ENCODE measurements around the gene PPP6R3. TPM values are rescaled to one million over a fixed set of nuclear protein-coding genes. Genes with fewer than 3 reads are reported as not detected.

The PPP6R3 gene
- total RNA-seq, 1 experiment from 2014 or later = 171 TPM

DNA sequence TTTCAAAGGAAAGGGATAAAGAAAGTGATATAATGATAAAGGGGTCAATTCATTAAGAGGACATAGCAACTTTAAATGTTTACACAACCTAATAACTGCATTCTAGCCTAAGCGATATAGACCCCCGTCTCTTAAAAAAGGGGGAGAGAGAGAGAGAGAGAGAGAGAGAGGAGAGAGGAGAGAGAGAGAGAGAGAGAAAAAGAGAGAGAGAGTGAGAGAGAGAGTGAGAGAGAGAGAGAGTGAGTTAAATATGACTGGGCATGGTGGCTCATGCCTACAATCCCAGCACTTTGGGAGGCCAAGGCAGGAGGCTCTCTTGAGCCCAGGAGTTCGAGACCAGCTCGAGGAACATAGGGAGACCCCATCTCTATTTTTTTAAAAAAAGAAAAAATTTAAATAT lies 133.6 kb downstream of the PPP6R3 start:
- ChIA-PET CTCF (no interaction called here), POLR2A (ENCODE audit: unreplicated experiment) (no interaction called here)
- H3K27ac ChIP-seq (ENCODE audit: low read length) = no peak overlapping the region
- intact Hi-C loops (cut with micrococcal nuclease) = no loop called here
- no peaks in the 10 kb centered on the region for H3K27me3 ChIP-seq (ENCODE audit: low read length)
- no peaks in the 10 kb centered on the region for H4K20me1 ChIP-seq (ENCODE audit: low read length)
- H3K9me2 ChIP-seq (replicated peaks; ENCODE audit: low read length) = no peaks in the 10 kb centered on the region
- no peak overlapping the region for H2AFZ ChIP-seq (ENCODE audit: low read length)
- TF ChIP-seq, protein P1, sequence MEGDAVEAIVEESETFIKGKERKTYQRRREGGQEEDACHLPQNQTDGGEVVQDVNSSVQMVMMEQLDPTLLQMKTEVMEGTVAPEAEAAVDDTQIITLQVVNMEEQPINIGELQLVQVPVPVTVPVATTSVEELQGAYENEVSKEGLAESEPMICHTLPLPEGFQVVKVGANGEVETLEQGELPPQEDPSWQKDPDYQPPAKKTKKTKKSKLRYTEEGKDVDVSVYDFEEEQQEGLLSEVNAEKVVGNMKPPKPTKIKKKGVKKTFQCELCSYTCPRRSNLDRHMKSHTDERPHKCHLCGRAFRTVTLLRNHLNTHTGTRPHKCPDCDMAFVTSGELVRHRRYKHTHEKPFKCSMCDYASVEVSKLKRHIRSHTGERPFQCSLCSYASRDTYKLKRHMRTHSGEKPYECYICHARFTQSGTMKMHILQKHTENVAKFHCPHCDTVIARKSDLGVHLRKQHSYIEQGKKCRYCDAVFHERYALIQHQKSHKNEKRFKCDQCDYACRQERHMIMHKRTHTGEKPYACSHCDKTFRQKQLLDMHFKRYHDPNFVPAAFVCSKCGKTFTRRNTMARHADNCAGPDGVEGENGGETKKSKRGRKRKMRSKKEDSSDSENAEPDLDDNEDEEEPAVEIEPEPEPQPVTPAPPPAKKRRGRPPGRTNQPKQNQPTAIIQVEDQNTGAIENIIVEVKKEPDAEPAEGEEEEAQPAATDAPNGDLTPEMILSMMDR (conservative IDR thresholded peaks at IDR 0.05; ENCODE audit: low read depth, low read length) = no peak
- no peak for TF ChIP-seq EZH2phosphoT487 (IDR thresholded peaks at IDR 0.05; ENCODE audit: borderline replicate concordance, low read length)
- no peak for TF ChIP-seq EZH2 (IDR thresholded peaks at IDR 0.05; ENCODE audit: low read length, unreplicated experiment)
- no peak for ATAC-seq
- H3K79me2 ChIP-seq (ENCODE audit: low read length) = no peaks in the 10 kb centered on the region
- DNase-seq = no peak
- no peaks in the 10 kb centered on the region for H3K9me3 ChIP-seq (ENCODE audit: low read length)
- no TSS peak for BruUV-seq (replicated peaks)
- no peaks in the 10 kb centered on the region for H3K4me1 ChIP-seq (ENCODE audit: insufficient read depth, low read length)
- no peak overlapping the region for H3K4me3 ChIP-seq (ENCODE audit: low read length)
- H3K9ac ChIP-seq (ENCODE audit: low read length) = no peak overlapping the region
- H3K4me2 ChIP-seq (ENCODE audit: low read length) = no peak overlapping the region
- peaks cover 69% of the 10 kb centered on the region for H3K36me3 ChIP-seq (ENCODE audit: low read depth, low read length)
- H3F3A ChIP-seq (ENCODE audit: low read length, unreplicated experiment) = no peaks in the 10 kb centered on the region

GRCh38 chr11:68596231-68596630 lies 135.7 kb downstream of the PPP6R3 start:
- intact Hi-C loops (cut with micrococcal nuclease) = no loop called here
- H3K4me2 ChIP-seq (ENCODE audit: low read length) = no peak overlapping the region
- H3K9ac ChIP-seq (ENCODE audit: low read length) = no peak overlapping the region
- TF ChIP-seq EZH2phosphoT487 (IDR thresholded peaks at IDR 0.05; ENCODE audit: borderline replicate concordance, low read length) (no peak), EZH2 (IDR thresholded peaks at IDR 0.05; ENCODE audit: low read length, unreplicated experiment) (no peak)
- TF ChIP-seq, protein P1 (conservative IDR thresholded peaks at IDR 0.05; ENCODE audit: low read depth, low read length) = no peak
- POLR2A ChIA-PET (ENCODE audit: unreplicated experiment) = no interaction called here
- DNase-seq (no peak), ATAC-seq (no peak)
- no peak overlapping the region for H2AFZ ChIP-seq (ENCODE audit: low read length)
- H3K27me3 ChIP-seq (ENCODE audit: low read length) = no peaks in the 10 kb centered on the region
- no peak overlapping the region for H3K4me3 ChIP-seq (ENCODE audit: low read length)
- H3K9me2 ChIP-seq (replicated peaks; ENCODE audit: low read length) = no peaks in the 10 kb centered on the region
- no peaks in the 10 kb centered on the region for H3F3A ChIP-seq (ENCODE audit: low read length, unreplicated experiment)
- H3K36me3 ChIP-seq (ENCODE audit: low read depth, low read length) = peaks cover 74% of the 10 kb centered on the region
- CTCF ChIA-PET = no interaction called here
- no peaks in the 10 kb centered on the region for H3K9me3 ChIP-seq (ENCODE audit: low read length)
- H3K79me2 ChIP-seq (ENCODE audit: low read length) = no peaks in the 10 kb centered on the region
- no peaks in the 10 kb centered on the region for H3K4me1 ChIP-seq (ENCODE audit: insufficient read depth, low read length)
- H4K20me1 ChIP-seq (ENCODE audit: low read length) = no peaks in the 10 kb centered on the region
- no TSS peak for BruUV-seq (replicated peaks)
- no peak overlapping the region for H3K27ac ChIP-seq (ENCODE audit: low read length)

GRCh38 chr11:68598816-68599653 lies 138.5 kb downstream of the PPP6R3 start:
- Histone ChIP-seq H3K4me1 (ENCODE audit: insufficient read depth, low read length) (no peaks in the 10 kb centered on the region), H3K9me2 (replicated peaks; ENCODE audit: low read length) (no peaks in the 10 kb centered on the region), H3K4me3 (ENCODE audit: low read length) (no peak overlapping the region), H3K27me3 (ENCODE audit: low read length) (no peaks in the 10 kb centered on the region), H3K79me2 (ENCODE audit: low read length) (no peaks in the 10 kb centered on the region), H3K36me3 (ENCODE audit: low read depth, low read length) (peaks cover 78% of the 10 kb centered on the region), H3K9ac (ENCODE audit: low read length) (no peak overlapping the region), H3K4me2 (ENCODE audit: low read length) (no peak overlapping the region), H4K20me1 (ENCODE audit: low read length) (no peaks in the 10 kb centered on the region), H3K9me3 (ENCODE audit: low read length) (no peaks in the 10 kb centered on the region), H3F3A (ENCODE audit: low read length, unreplicated experiment) (no peaks in the 10 kb centered on the region), H2AFZ (ENCODE audit: low read length) (no peak overlapping the region), H3K27ac (ENCODE audit: low read length) (no peak overlapping the region)
- ATAC-seq = no peak
- ChIA-PET POLR2A (ENCODE audit: unreplicated experiment) (no interaction called here), CTCF (no interaction called here)
- no TSS peak for BruUV-seq (replicated peaks)
- intact Hi-C loops (cut with micrococcal nuclease) = no loop called here
- TF ChIP-seq EZH2 (IDR thresholded peaks at IDR 0.05; ENCODE audit: low read length, unreplicated experiment) (no peak), EZH2phosphoT487 (IDR thresholded peaks at IDR 0.05; ENCODE audit: borderline replicate concordance, low read length) (no peak)
- TF ChIP-seq, protein P1 (conservative IDR thresholded peaks at IDR 0.05; ENCODE audit: low read depth, low read length) = no peak
- DNase-seq = no peak

Data from PC-3 (cell line).